GM10266 (cell line): Measurements from ENCODE around the gene GAS7.

Experiments
- DNase-seq: peaks from one replicate; pipeline ENCODE4 v3.0.0; 2012; ENCODE audit errors: extremely low spot score
- TF ChIP-seq, protein P1 (sequence below): IDR thresholded peaks from 2 replicates; pipeline ENCODE4 v1.5.1; 2012; ENCODE audit warnings: mild to moderate bottlenecking, low read depth; ENCODE audit not compliant: control insufficient read depth, insufficient read depth; ENCODE audit errors: missing control alignments

Gene GAS7

DNA sequence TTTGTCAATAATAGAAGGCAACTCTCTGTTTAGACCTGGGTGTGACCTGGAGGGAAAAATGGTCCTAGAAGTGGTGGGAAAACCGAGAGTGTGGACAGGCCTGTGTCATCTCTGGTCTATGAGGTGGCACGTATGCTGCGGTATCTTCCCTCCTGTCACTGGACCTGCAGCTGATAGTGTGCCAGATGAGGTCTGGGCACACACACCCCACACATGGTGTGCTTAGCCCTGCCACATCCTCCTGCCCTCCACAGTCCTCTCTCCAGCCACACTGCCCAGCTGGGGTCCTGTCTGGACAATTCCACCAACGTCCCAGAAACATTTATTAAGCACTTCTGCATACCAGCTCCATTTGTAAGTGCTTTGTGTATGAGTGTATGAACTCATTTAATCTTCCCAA lies 335.5 kb downstream of the GAS7 start:
- TF ChIP-seq, protein P1, sequence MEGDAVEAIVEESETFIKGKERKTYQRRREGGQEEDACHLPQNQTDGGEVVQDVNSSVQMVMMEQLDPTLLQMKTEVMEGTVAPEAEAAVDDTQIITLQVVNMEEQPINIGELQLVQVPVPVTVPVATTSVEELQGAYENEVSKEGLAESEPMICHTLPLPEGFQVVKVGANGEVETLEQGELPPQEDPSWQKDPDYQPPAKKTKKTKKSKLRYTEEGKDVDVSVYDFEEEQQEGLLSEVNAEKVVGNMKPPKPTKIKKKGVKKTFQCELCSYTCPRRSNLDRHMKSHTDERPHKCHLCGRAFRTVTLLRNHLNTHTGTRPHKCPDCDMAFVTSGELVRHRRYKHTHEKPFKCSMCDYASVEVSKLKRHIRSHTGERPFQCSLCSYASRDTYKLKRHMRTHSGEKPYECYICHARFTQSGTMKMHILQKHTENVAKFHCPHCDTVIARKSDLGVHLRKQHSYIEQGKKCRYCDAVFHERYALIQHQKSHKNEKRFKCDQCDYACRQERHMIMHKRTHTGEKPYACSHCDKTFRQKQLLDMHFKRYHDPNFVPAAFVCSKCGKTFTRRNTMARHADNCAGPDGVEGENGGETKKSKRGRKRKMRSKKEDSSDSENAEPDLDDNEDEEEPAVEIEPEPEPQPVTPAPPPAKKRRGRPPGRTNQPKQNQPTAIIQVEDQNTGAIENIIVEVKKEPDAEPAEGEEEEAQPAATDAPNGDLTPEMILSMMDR, result no peak

DNA sequence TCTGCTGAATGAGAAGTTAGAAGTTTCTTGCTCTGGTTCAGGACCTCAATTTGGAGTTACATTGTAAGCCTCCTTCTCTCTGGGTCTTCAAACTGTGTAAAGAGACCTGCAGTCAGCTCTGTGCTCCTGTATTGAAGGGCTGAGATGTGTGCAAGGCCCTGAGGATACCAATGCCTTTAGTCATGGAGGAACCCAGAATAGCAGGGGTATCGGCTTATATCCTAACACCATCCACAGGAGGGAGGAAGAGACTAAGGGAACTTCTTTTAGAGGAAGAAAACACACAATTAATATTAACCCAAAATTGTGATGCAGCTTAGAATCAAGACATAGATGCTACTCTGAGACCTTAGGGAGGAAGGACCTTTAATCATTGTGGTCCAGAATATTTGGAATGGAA lies 336.2 kb downstream of the GAS7 start:
- no peak for DNase-seq
- TF ChIP-seq, protein P1, result no peak

More for the DNA sequence above, 335.5 kb downstream of the GAS7 start:
- no peak for DNase-seq

DNA sequence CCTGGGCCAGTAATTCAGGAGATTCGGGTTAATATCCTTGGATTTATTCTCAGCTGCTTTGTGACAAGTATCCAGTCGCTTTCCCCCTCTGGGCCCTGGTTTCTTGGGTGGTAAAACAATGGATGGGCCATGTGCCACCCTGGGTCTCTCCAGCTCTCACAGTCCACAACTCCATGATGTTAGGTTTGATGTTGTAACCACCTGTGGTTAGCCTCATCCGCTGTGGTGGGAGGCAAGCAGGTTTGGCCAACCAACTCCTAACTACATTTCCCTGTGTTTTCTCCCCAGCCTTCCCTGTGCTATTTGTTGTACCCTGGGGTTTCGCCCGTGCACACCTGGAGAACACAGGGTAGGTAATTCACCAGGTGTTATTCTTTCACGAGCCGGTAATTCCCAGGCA lies 337.6 kb downstream of the GAS7 start:
- TF ChIP-seq, protein P1, result no peak
- no peak for DNase-seq
